Measurements from ENCODE around the gene ATP8A1. TPM values are rescaled to one million over a fixed set of nuclear protein-coding genes. Genes with fewer than 3 reads are reported as not detected.

The ATP8A1 gene
- total RNA-seq, 2 donors from 2014 or later = 43.3 to 59.2 TPM

GRCh38 chr4:42607011-42607726, 49.7 kb downstream of the ATP8A1 start:
- DNase-seq = no peak
- H3K27me3 Mint-ChIP-seq = no peaks in the 10 kb centered on the region
- H3K27ac Mint-ChIP-seq = no peak overlapping the region
- peaks cover 12% of the 10 kb centered on the region for H3K4me1 Mint-ChIP-seq
- ATAC-seq = no peak
- peaks cover 9% of the 10 kb centered on the region for H3K36me3 Mint-ChIP-seq (ENCODE audit: low read depth)
- no peak overlapping the region for H3K4me3 Mint-ChIP-seq
- no peaks in the 10 kb centered on the region for H3K9me3 ChIP-seq (ENCODE audit: control insufficient read depth, low read length, poor library complexity, severe bottlenecking)

GRCh38 chr4:42605264-42605663, 51.6 kb downstream of the ATP8A1 start:
- ATAC-seq (no peak), DNase-seq (no peak)
- H3K9me3 ChIP-seq (ENCODE audit: control insufficient read depth, low read length, poor library complexity, severe bottlenecking) = no peaks in the 10 kb centered on the region
- Mint-ChIP-seq H3K27ac (no peak overlapping the region), H3K4me1 (peaks cover 10% of the 10 kb centered on the region), H3K36me3 (ENCODE audit: low read depth) (peaks cover 7% of the 10 kb centered on the region), H3K4me3 (no peak overlapping the region), H3K27me3 (no peaks in the 10 kb centered on the region)

GRCh38 chr4:42603862-42604261, 53.0 kb downstream of the ATP8A1 start:
- Mint-ChIP-seq H3K27me3 (no peaks in the 10 kb centered on the region), H3K4me3 (peak overlapping the region; percentile 1), H3K27ac (peak overlapping the region; percentile 37), H3K4me1 (peaks cover 7% of the 10 kb centered on the region), H3K36me3 (ENCODE audit: low read depth) (peaks cover 7% of the 10 kb centered on the region)
- ATAC-seq = no peak
- no peak for DNase-seq
- H3K9me3 ChIP-seq (ENCODE audit: control insufficient read depth, low read length, poor library complexity, severe bottlenecking) = no peaks in the 10 kb centered on the region

- Mint-ChIP-seq H3K27me3 (no peaks in the 10 kb centered on the region), H3K4me1 (peaks cover 8% of the 10 kb centered on the region), H3K36me3 (ENCODE audit: low read depth) (peaks cover 5% of the 10 kb centered on the region), H3K27ac (no peak overlapping the region), H3K4me3 (no peak overlapping the region)
- ATAC-seq = no peak
- H3K9me3 ChIP-seq (ENCODE audit: control insufficient read depth, low read length, poor library complexity, severe bottlenecking) = no peaks in the 10 kb centered on the region
- DNase-seq = no peak
Measured at GRCh38 chr4:42600578-42600977, 56.3 kb downstream of the ATP8A1 start.

- Mint-ChIP-seq H3K27ac (no peak overlapping the region), H3K4me3 (no peak overlapping the region), H3K4me1 (peaks cover 4% of the 10 kb centered on the region), H3K36me3 (ENCODE audit: low read depth) (no peaks in the 10 kb centered on the region), H3K27me3 (no peaks in the 10 kb centered on the region)
- ATAC-seq = no peak
- no peaks in the 10 kb centered on the region for H3K9me3 ChIP-seq (ENCODE audit: control insufficient read depth, low read length, poor library complexity, severe bottlenecking)
- no peak for DNase-seq
Measured at GRCh38 chr4:42596918-42597317, 60.0 kb downstream of the ATP8A1 start.

- peaks cover 4% of the 10 kb centered on the region for H3K4me1 Mint-ChIP-seq
- no peaks in the 10 kb centered on the region for H3K9me3 ChIP-seq (ENCODE audit: control insufficient read depth, low read length, poor library complexity, severe bottlenecking)
- no peak overlapping the region for H3K4me3 Mint-ChIP-seq
- DNase-seq = no peak
- ATAC-seq = no peak
- H3K36me3 Mint-ChIP-seq (ENCODE audit: low read depth) = no peaks in the 10 kb centered on the region
- no peaks in the 10 kb centered on the region for H3K27me3 Mint-ChIP-seq
- H3K27ac Mint-ChIP-seq = no peak overlapping the region
Measured at GRCh38 chr4:42594888-42595287, 62.0 kb downstream of the ATP8A1 start.

- Mint-ChIP-seq H3K27me3 (no peaks in the 10 kb centered on the region), H3K4me3 (no peak overlapping the region), H3K36me3 (ENCODE audit: low read depth) (peaks cover 8% of the 10 kb centered on the region), H3K4me1 (no peaks in the 10 kb centered on the region), H3K27ac (no peak overlapping the region)
- DNase-seq (no peak), ATAC-seq (no peak)
- no peaks in the 10 kb centered on the region for H3K9me3 ChIP-seq (ENCODE audit: control insufficient read depth, low read length, poor library complexity, severe bottlenecking)
Measured at GRCh38 chr4:42588909-42589308, 68.0 kb downstream of the ATP8A1 start.

GRCh38 chr4:42586775-42587174, 70.1 kb downstream of the ATP8A1 start:
- Mint-ChIP-seq H3K4me1 (peaks cover 2% of the 10 kb centered on the region), H3K4me3 (no peak overlapping the region), H3K27me3 (no peaks in the 10 kb centered on the region), H3K27ac (no peak overlapping the region), H3K36me3 (ENCODE audit: low read depth) (peaks cover 8% of the 10 kb centered on the region)
- ATAC-seq (no peak), DNase-seq (no peak)
- H3K9me3 ChIP-seq (ENCODE audit: control insufficient read depth, low read length, poor library complexity, severe bottlenecking) = no peaks in the 10 kb centered on the region

GRCh38 chr4:42579903-42580302, 77.0 kb downstream of the ATP8A1 start:
- Mint-ChIP-seq H3K4me1 (peaks cover 2% of the 10 kb centered on the region), H3K27me3 (no peaks in the 10 kb centered on the region), H3K27ac (peak overlapping the region; percentile 14), H3K4me3 (no peak overlapping the region), H3K36me3 (ENCODE audit: low read depth) (peaks cover 4% of the 10 kb centered on the region)
- ATAC-seq (no peak), DNase-seq (no peak)
- H3K9me3 ChIP-seq (ENCODE audit: control insufficient read depth, low read length, poor library complexity, severe bottlenecking) = no peaks in the 10 kb centered on the region

- H3K27me3 Mint-ChIP-seq = no peaks in the 10 kb centered on the region
- H3K36me3 Mint-ChIP-seq (ENCODE audit: low read depth) = no peaks in the 10 kb centered on the region
- ATAC-seq (no peak), DNase-seq (no peak)
- peaks cover 2% of the 10 kb centered on the region for H3K4me1 Mint-ChIP-seq
- no peaks in the 10 kb centered on the region for H3K9me3 ChIP-seq (ENCODE audit: control insufficient read depth, low read length, poor library complexity, severe bottlenecking)
- no peak overlapping the region for H3K27ac Mint-ChIP-seq
- no peak overlapping the region for H3K4me3 Mint-ChIP-seq
Measured at GRCh38 chr4:42578187-42578586, 78.7 kb downstream of the ATP8A1 start.

GRCh38 chr4:42574870-42575430, 82.0 kb downstream of the ATP8A1 start:
- DNase-seq (no peak), ATAC-seq (no peak)
- no peak overlapping the region for H3K27ac Mint-ChIP-seq

GRCh38 chr4:42573249-42573648, 83.7 kb downstream of the ATP8A1 start:
- no peak overlapping the region for H3K27ac Mint-ChIP-seq

More at GRCh38 chr4:42574870-42575430, 82.0 kb downstream of the ATP8A1 start:
- H3K4me1 Mint-ChIP-seq = peaks cover 5% of the 10 kb centered on the region
- no peaks in the 10 kb centered on the region for H3K36me3 Mint-ChIP-seq (ENCODE audit: low read depth)
- H3K27me3 Mint-ChIP-seq = no peaks in the 10 kb centered on the region
- no peak overlapping the region for H3K4me3 Mint-ChIP-seq
- H3K9me3 ChIP-seq (ENCODE audit: control insufficient read depth, low read length, poor library complexity, severe bottlenecking) = no peaks in the 10 kb centered on the region

GRCh38 chr4:42570221-42570620, 86.7 kb downstream of the ATP8A1 start:
- peaks cover 8% of the 10 kb centered on the region for H3K4me1 Mint-ChIP-seq
- DNase-seq (no peak), ATAC-seq (no peak)
- H3K27ac Mint-ChIP-seq = peak overlapping the region; percentile 56
- H3K27me3 Mint-ChIP-seq = no peaks in the 10 kb centered on the region
- H3K9me3 ChIP-seq (ENCODE audit: control insufficient read depth, low read length, poor library complexity, severe bottlenecking) = no peaks in the 10 kb centered on the region
- H3K36me3 Mint-ChIP-seq (ENCODE audit: low read depth) = no peaks in the 10 kb centered on the region
- no peak overlapping the region for H3K4me3 Mint-ChIP-seq

More at GRCh38 chr4:42573249-42573648, 83.7 kb downstream of the ATP8A1 start:
- no peaks in the 10 kb centered on the region for H3K36me3 Mint-ChIP-seq (ENCODE audit: low read depth)
- ATAC-seq (no peak), DNase-seq (no peak)
- H3K4me1 Mint-ChIP-seq = peaks cover 8% of the 10 kb centered on the region
- H3K27me3 Mint-ChIP-seq = no peaks in the 10 kb centered on the region
- H3K9me3 ChIP-seq (ENCODE audit: control insufficient read depth, low read length, poor library complexity, severe bottlenecking) = no peaks in the 10 kb centered on the region
- no peak overlapping the region for H3K4me3 Mint-ChIP-seq
